ENCODE results near the gene CD180.

CD180 gene

GRCh38 chr5:67133217-67133616 is 63.4 kb downstream of the CD180 start:
- H3K36me3 Mint-ChIP-seq (ENCODE audit: low read depth) = peaks cover 3% of the 10 kb centered on the region
- H3K27ac Mint-ChIP-seq = no peak overlapping the region
- no peak overlapping the region for H3K4me3 Mint-ChIP-seq
- H3K4me1 Mint-ChIP-seq (ENCODE audit: low read depth) = no peaks in the 10 kb centered on the region
- H3K27me3 Mint-ChIP-seq (ENCODE audit: low read depth) = no peaks in the 10 kb centered on the region
- no peaks in the 10 kb centered on the region for H3K9me3 Mint-ChIP-seq
- no peak for DNase-seq (ENCODE audit: low spot score)

GRCh38 chr5:67129768-67130167 is 66.8 kb downstream of the CD180 start:
- Mint-ChIP-seq H3K27ac (no peak overlapping the region), H3K27me3 (ENCODE audit: low read depth) (no peaks in the 10 kb centered on the region), H3K9me3 (peaks cover 3% of the 10 kb centered on the region), H3K4me1 (ENCODE audit: low read depth) (peaks cover 8% of the 10 kb centered on the region), H3K4me3 (no peak overlapping the region), H3K36me3 (ENCODE audit: low read depth) (peaks cover 4% of the 10 kb centered on the region)
- no peak for DNase-seq (ENCODE audit: low spot score)

Measured in T-helper 2 cell treated with Interferon-gamma antibody and Interleukin-4, amounts not matched to agents 5 μg/mL and 100 μg/mL, for 36 hours (primary cell).